ENCODE data around the gene LDLRAD4. TPM values are rescaled to one million over a fixed set of nuclear protein-coding genes. Genes with fewer than 3 reads are reported as not detected.
"Not testable (repeated sequence)": the region's sequence is repeated elsewhere in the genome, so short reads cannot be mapped to it uniquely, and the experiment has no call there.

LDLRAD4 gene
- total RNA-seq, 6 donors from 2014 or later = 19.5 to 26.6 (median 24.4) TPM

DNA sequence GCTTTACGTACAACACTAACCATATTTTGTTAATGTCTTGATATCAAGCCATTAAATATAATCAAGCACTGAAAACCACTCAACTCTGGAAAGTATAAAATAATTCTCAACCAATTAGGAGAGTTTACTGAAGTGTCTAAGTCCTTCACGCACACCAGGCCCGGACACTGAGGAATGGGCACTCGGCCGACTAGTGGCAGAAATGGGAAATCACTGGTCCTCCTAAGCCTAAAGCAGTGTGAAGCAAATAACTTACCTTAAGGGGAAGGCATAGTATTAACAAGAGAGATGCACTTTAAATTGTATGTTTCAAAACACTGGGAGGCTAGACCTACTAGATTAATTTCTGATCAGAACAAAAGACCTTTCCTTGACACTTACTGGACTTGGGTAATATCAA is 462.1 kb downstream of the LDLRAD4 start:
- H3K27me3 ChIP-seq = no peaks in the 10 kb centered on the region
- ATAC-seq (ENCODE audit: low FRiP score in 2 of 2) (no peak), DNase-seq (no peak)
- no peaks in the 10 kb centered on the region for H3K9me3 ChIP-seq
- H3K36me3 ChIP-seq = peaks cover 0 to 6% (median 0%) of the 10 kb centered on the region in 4 donors
- no peaks in the 10 kb centered on the region for H3K4me1 ChIP-seq
- WGBS, 2 donors = 75 to 76% methylated on average over 5 of the region's 5 CpGs
- TF ChIP-seq POLR2AphosphoS5 (IDR thresholded peaks at IDR 0.05) = no peak
- TF ChIP-seq, protein P1, sequence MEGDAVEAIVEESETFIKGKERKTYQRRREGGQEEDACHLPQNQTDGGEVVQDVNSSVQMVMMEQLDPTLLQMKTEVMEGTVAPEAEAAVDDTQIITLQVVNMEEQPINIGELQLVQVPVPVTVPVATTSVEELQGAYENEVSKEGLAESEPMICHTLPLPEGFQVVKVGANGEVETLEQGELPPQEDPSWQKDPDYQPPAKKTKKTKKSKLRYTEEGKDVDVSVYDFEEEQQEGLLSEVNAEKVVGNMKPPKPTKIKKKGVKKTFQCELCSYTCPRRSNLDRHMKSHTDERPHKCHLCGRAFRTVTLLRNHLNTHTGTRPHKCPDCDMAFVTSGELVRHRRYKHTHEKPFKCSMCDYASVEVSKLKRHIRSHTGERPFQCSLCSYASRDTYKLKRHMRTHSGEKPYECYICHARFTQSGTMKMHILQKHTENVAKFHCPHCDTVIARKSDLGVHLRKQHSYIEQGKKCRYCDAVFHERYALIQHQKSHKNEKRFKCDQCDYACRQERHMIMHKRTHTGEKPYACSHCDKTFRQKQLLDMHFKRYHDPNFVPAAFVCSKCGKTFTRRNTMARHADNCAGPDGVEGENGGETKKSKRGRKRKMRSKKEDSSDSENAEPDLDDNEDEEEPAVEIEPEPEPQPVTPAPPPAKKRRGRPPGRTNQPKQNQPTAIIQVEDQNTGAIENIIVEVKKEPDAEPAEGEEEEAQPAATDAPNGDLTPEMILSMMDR (IDR thresholded peaks at IDR 0.05) = peak in 2 of 6 experiments; percentile 10 to 34
- no peak overlapping the region for H3K27ac ChIP-seq
- no peak overlapping the region for H3K4me3 ChIP-seq

DNA sequence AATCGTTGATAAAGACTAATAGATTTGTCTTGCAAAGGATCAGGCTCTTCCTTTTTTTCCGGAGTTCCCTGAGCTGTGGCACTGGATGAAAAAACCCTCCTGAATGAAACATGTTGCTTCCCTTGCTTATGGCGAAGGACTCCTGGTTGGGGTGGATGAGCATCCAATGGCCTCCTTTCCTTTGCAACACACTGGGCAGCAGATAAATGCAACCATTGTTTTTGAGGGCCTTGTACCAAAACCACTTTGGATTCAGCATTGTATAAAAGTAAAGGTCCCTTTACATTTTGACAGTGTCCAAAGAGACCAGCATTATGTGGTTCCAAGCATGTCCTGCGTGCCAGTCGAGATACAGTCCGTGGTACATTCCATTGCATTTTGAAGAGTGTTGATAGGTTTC is 463.1 kb downstream of the LDLRAD4 start:
- TF ChIP-seq POLR2A (IDR thresholded peaks at IDR 0.05) (no peak), POLR2AphosphoS5 (IDR thresholded peaks at IDR 0.05) (no peak), EP300 (IDR thresholded peaks at IDR 0.05) (no peak)
- TF ChIP-seq, protein P1 (IDR thresholded peaks at IDR 0.05) = no peak
- 94 to 95% methylated on average over 6 of the region's 6 CpGs for WGBS, 2 donors

DNA sequence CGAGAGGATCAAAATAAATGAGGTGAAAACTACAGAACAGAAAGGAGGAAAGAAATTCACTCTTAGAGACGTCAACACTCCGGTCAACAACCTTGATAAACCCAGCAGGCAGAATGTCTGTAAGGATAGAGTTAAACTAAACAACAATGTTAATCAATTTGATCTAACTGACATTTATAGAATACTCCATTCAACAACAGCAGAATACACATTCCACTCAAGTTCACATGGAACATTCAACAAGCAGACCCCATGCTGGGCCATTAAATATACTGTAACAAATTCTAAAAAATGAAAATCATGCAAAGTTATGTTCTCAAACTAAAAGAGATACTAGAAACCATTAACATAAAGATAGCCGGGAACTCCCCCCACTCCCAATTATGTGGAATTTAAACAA is 466.0 kb downstream of the LDLRAD4 start:
- TF ChIP-seq POLR2AphosphoS5 (IDR thresholded peaks at IDR 0.05) (no peak), EP300 (IDR thresholded peaks at IDR 0.05) (no peak), POLR2A (IDR thresholded peaks at IDR 0.05) (no peak)
- TF ChIP-seq, protein P1 (IDR thresholded peaks at IDR 0.05) = no peak
- no peak for DNase-seq
- 87 to 89% methylated on average over 4 of the region's 4 CpGs for WGBS, 2 donors
- ATAC-seq (ENCODE audit: low FRiP score in 2 of 2) = no peak
- Histone ChIP-seq H3K4me1 (no peaks in the 10 kb centered on the region), H3K4me3 (no peak overlapping the region), H3K27ac (no peak overlapping the region), H3K9me3 (no peaks in the 10 kb centered on the region), H3K36me3 (peaks cover 0 to 6% (median 0%) of the 10 kb centered on the region in 4 donors), H3K27me3 (no peaks in the 10 kb centered on the region)

More for the DNA sequence above, 463.1 kb downstream of the LDLRAD4 start:
- Histone ChIP-seq H3K4me1 (no peaks in the 10 kb centered on the region), H3K27ac (no peak overlapping the region), H3K9me3 (no peaks in the 10 kb centered on the region), H3K4me3 (no peak overlapping the region), H3K36me3 (peaks cover 0 to 6% (median 0%) of the 10 kb centered on the region in 4 donors), H3K27me3 (no peaks in the 10 kb centered on the region)
- DNase-seq (no peak), ATAC-seq (ENCODE audit: low FRiP score in 2 of 2) (no peak)

DNA sequence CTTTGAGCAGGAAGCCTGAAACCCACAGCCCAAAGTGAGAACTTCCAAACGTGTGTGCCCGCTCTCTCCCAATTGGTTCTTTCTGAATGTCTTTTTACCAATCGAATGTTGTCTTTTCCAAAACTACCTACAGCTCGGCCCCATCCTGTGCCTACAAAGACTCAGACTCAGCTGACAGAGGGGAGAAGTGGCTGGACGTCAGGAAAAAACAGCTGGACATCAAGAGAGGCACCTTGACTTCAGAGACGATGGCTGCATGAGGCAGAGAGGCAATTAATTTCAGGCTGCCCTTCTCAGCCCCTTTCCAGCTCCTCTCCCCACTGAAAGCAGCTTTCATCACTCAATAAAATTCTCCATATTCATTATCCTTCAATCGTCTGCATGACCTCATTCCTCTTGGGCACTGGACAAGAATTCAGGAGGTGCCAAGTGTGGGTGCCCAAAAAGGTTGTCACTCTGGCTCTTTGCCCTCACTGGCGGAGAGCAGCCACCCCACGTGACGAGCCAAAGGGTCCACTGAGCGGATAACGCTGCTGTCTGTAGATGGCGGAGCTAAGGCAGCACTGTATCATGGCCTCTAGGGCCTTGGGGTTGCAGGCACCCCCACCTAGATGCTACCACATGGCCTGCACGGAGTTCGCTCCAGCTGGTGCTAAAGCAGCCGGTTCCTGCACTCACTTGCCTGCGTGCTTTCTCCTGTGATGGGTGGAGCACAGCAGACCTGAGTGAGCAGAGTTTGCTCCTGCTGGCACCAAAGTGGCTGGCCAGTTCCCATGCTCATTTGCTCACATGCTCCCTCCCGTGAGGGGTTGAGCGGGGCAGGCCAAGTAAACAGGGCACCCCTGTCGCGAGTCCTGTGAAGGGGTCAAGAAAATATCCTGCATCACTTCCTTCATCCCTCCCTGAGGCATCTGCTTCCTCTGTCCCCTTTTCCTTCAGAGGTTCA is 469.9 kb downstream of the LDLRAD4 start:
- peak in 1 of 2 donors; percentile 30 for DNase-seq
- Histone ChIP-seq H3K9me3 (no peaks in the 10 kb centered on the region), H3K36me3 (no peaks in the 10 kb centered on the region), H3K27me3 (no peaks in the 10 kb centered on the region), H3K4me3 (no peak overlapping the region), H3K4me1 (no peaks in the 10 kb centered on the region), H3K27ac (no peak overlapping the region)
- TF ChIP-seq EP300 (IDR thresholded peaks at IDR 0.05) = no peak
- no peak for ATAC-seq (ENCODE audit: low FRiP score in 2 of 2)
- 90% methylated on average over 14 to 21 of the region's 21 CpGs for WGBS, 2 donors

DNA sequence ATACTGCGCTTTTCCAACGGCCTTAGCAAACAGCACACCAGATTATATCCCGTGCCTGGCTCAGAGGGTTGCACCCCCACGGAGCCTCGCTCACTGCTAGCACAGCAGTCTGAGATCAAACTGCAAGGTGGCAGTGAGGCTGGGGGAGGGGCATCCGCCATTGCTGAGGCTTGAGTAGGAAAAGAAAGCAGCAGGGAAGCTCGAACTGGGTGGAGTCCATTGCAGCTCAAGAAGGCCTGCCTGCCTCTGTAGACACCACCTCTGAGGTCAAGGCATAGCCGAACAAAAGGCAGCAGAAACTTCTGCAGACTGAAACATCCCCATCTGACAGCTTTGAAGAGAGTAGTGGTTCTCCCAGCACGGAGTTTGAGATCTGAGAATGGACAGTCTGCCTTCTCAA is 471.5 kb downstream of the LDLRAD4 start:
- not testable (repeated sequence) for H3K36me3 ChIP-seq; H3K4me3 ChIP-seq; ATAC-seq (ENCODE audit: low FRiP score in 2 of 2); H3K9me3 ChIP-seq; DNase-seq; H3K4me1 ChIP-seq; H3K27me3 ChIP-seq; H3K27ac ChIP-seq
- 96% methylated on average over 9 of the region's 9 CpGs for WGBS, 2 donors

DNA sequence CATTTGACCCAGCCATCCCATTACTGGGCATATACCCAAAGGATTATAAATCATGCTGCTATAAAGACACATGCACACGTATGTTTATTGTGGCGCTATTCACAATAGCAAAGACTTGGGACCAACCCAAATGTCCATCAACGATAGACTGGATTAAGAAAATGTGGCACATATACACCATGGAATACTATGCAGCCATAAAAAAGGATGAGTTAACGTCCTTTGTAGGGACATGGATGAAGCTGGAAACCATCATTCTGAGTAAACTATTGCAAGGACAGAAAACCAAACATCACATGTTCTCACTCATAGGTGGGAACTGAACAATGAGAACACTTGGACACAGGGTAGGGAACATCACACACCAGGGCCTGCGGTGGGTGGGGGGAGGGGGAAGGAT is 476.8 kb downstream of the LDLRAD4 start:
- ATAC-seq (ENCODE audit: low FRiP score in 2 of 2); DNase-seq; H3K27ac ChIP-seq; H3K27me3 ChIP-seq; H3K36me3 ChIP-seq; H3K4me1 ChIP-seq; H3K4me3 ChIP-seq; H3K9me3 ChIP-seq: not testable (repeated sequence)
- 88 to 97% methylated on average over 5 of the region's 5 CpGs for WGBS, 2 donors

Measured in upper lobe of left lung (tissue), 6 donors.